Panc1 (cell line): ENCODE results near the gene WWOX. TPM values are rescaled to one million over a fixed set of nuclear protein-coding genes. Genes with fewer than 3 reads are reported as not detected.

Source experiments
- ATAC-seq: fragments of 200-7000 bp; cut with Tn5 transposase; 2 replicates; pipeline ENCODE4 v1.9.1; 2020; ENCODE audit warnings: mild to moderate bottlenecking, moderate library complexity
- BruUV-seq: library from RNA; stranded (reverse); fragments of 400-500 nt; replicated peaks from 2 replicates; lab custom pipeline; 2021; lab: Mats Ljungman, UMichigan
- CTCF ChIA-PET: fragments of 300-600 bp; sonication (Branson Sonifier 250); formaldehyde crosslinking; loops from one replicate; lab custom pipeline; 2022; ENCODE audit warnings: antibody characterized with exemption; lab: Charles Lee
- POLR2A ChIA-PET: fragments of 300-600 bp; sonication (Branson Sonifier 250); formaldehyde crosslinking; loops from one replicate; lab custom pipeline; 2022; ENCODE audit warnings: antibody characterized with exemption; lab: Charles Lee
- DNase-seq: peaks from one replicate; pipeline ENCODE4 v3.0.0-alpha.2; 2010; ENCODE audit warnings: low read depth, low spot score
- H3K27ac ChIP-seq: 2 replicates; pipeline ENCODE4 v1.5.1; 2011; ENCODE audit warnings: mild to moderate bottlenecking, low read length, inconsistent platforms
- H3K27me3 ChIP-seq: fragments of 200-500 bp; sonication (Bioruptor generic); 2 replicates; pipeline ENCODE4 v1.6.0; 2014; ENCODE audit warnings: low read length, inconsistent platforms; ENCODE audit not compliant: control insufficient read depth, insufficient read depth
- H3K36me3 ChIP-seq: fragments of 200-500 bp; sonication (Bioruptor generic); 2 replicates; pipeline ENCODE4 v1.5.1; 2014; ENCODE audit warnings: inconsistent platforms, mild to moderate bottlenecking, low read length, moderate library complexity; ENCODE audit not compliant: control insufficient read depth, insufficient read depth
- H3K4me1 ChIP-seq: 2 replicates; pipeline ENCODE4 v1.5.1; 2011; ENCODE audit warnings: inconsistent platforms, mild to moderate bottlenecking, low read length, moderate library complexity; ENCODE audit not compliant: control insufficient read depth, insufficient read depth
- H3K4me3 ChIP-seq, 2 experiments: 2 replicates each; pipeline ENCODE4 v1.5.1; 2011 to 2012; ENCODE audit warnings: low read depth in 2 of 2, low read length in 2 of 2, mild to moderate bottlenecking in 2 of 2, inconsistent platforms in 1 of 2, moderate library complexity in 1 of 2
- H3K9me3 ChIP-seq: fragments of 200-500 bp; sonication (Bioruptor generic); 2 replicates; pipeline ENCODE4 v1.5.1; 2014; ENCODE audit warnings: low read depth, mild to moderate bottlenecking, inconsistent platforms, low read length, moderate library complexity; ENCODE audit not compliant: control insufficient read depth, insufficient read depth
- CTCF ChIP-seq: fragments of 450-650 bp; IDR thresholded peaks from 2 replicates; pipeline ENCODE4 v1.5.1; 2017; ENCODE audit warnings: mild to moderate bottlenecking
- POLR2AphosphoS5 ChIP-seq: IDR thresholded peaks from 2 replicates; pipeline ENCODE4 v1.6.1; 2012; ENCODE audit warnings: mild to moderate bottlenecking, low read depth, low read length, moderate library complexity
- REST ChIP-seq, 2 experiments: IDR thresholded peaks; 2 replicates each; pipeline ENCODE4 v1.6.1; 2011 to 2012; ENCODE audit warnings: low read depth in 2 of 2, control low read depth in 1 of 2, low read length in 1 of 2, mild to moderate bottlenecking in 1 of 2, moderate library complexity in 1 of 2; ENCODE audit not compliant: insufficient read depth in 1 of 2
- SIN3A ChIP-seq: IDR thresholded peaks from 2 replicates; pipeline ENCODE4 v1.6.1; 2012; ENCODE audit warnings: low read depth, mild to moderate bottlenecking, low read length, moderate library complexity, borderline replicate concordance; ENCODE audit not compliant: insufficient read depth
- TCF7L2 ChIP-seq: IDR thresholded peaks from 2 replicates; pipeline ENCODE4 v1.6.1; 2011; ENCODE audit warnings: mild to moderate bottlenecking, low read depth, low read length, inconsistent platforms
- in situ Hi-C: cut with HindIII; loops from 2 replicates; pipeline ENCODE4 v1.10.0; 2016; ENCODE audit warnings: low sequenced_read_pairs, low pct_unique_long_range_greater_than_20kb
- intact Hi-C: fragments of 100-400 bp; cut with micrococcal nuclease; formaldehyde crosslinking; loops from one replicate; pipeline ENCODE4 v1.10.0; 2022; ENCODE audit not compliant: unreplicated experiment
- total RNA-seq: library from RNA; stranded (reverse); gene quantifications from one replicate; pipeline ENCODE4 v1.2.1, GENCODE V29; 2021; ENCODE audit not compliant: unreplicated experiment

WWOX gene
- total RNA-seq, 1 experiment from 2014 or later: 12.5 TPM

GRCh38 chr16:78494674-78495073 is 395.2 kb downstream of the WWOX start:
- in situ Hi-C loops: no loop called here
- CTCF ChIA-PET: no interaction called here

GRCh38 chr16:78496189-78496588 is 396.7 kb downstream of the WWOX start:
- no TSS peak for BruUV-seq
- DNase-seq (no peak), ATAC-seq (no peak)
- TF ChIP-seq POLR2AphosphoS5 (no peak), CTCF (no peak), SIN3A (no peak), TCF7L2 (no peak)
- no peaks in the 10 kb centered on the region for H3K36me3 ChIP-seq
- no peaks in the 10 kb centered on the region for H3K27me3 ChIP-seq
- no peak overlapping the region for H3K27ac ChIP-seq
- H3K4me1 ChIP-seq: no peaks in the 10 kb centered on the region
- CTCF ChIA-PET: no interaction called here
- POLR2A ChIA-PET: no interaction called here
- in situ Hi-C loops: no loop called here
- H3K4me3 ChIP-seq: no peak overlapping the region
- intact Hi-C loops: no loop called here
- H3K9me3 ChIP-seq: no peaks in the 10 kb centered on the region

More at GRCh38 chr16:78494674-78495073, 395.2 kb downstream of the WWOX start:
- no peak for DNase-seq
- H3K4me3 ChIP-seq: no peak overlapping the region
- TF ChIP-seq CTCF (no peak), TCF7L2 (no peak), POLR2AphosphoS5 (no peak), SIN3A (no peak), REST (IDR thresholded peaks at IDR 0.05; ENCODE audit: insufficient read depth in 1 of 2, low read depth in 2 of 2, low read length in 1 of 2) (no peak)
- no peak overlapping the region for H3K27ac ChIP-seq
- no peak for ATAC-seq
- H3K27me3 ChIP-seq: no peaks in the 10 kb centered on the region
- POLR2A ChIA-PET: no interaction called here
- TSS peak; percentile 16 for BruUV-seq
- H3K4me1 ChIP-seq: no peaks in the 10 kb centered on the region
- H3K36me3 ChIP-seq: no peaks in the 10 kb centered on the region
- H3K9me3 ChIP-seq: no peaks in the 10 kb centered on the region
- intact Hi-C loops: no loop called here
